Suppressor macrophage treated with lipopolysaccharide for 4 hours (primary cell): Measurements from ENCODE around the gene CCL25.
A peak's percentile ranks its signal among the peaks of the same experiment; 100 is the strongest.
"Not testable (repeated sequence)": the region's sequence is repeated elsewhere in the genome, so short reads cannot be mapped to it uniquely, and the experiment has no call there.

ENCODE experiments used
- DNase-seq: peaks from one replicate; pipeline ENCODE4 v3.0.0-alpha.2; 2020

CCL25 gene, protein sequence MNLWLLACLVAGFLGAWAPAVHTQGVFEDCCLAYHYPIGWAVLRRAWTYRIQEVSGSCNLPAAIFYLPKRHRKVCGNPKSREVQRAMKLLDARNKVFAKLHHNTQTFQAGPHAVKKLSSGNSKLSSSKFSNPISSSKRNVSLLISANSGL

DNA sequence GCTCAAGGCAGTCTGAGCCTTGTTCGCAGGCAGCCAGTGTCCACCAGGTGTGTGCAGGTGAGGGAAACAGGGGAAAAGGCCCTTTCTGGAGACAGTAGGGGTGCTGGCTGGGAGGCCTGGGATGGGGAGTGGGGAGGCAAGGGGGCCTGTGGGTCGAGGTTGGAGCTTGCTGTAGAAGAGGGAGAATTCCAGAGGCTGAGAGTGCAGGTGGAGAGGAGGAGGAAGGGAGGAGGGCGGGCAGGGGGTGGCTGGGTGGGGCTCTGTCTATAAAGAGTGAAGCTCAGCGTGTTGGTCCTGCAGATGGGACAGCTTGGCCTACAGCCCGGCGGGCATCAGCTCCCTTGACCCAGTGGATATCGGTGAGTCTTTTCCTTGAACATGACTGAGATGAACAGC is at the start of gene CCL25:
Gene CCL25, plus strand, starts transcription at position 297 of the 396 bp plus-strand sequence. CDS start 290 bp downstream, outside the sequence.
- no peak for DNase-seq

DNA sequence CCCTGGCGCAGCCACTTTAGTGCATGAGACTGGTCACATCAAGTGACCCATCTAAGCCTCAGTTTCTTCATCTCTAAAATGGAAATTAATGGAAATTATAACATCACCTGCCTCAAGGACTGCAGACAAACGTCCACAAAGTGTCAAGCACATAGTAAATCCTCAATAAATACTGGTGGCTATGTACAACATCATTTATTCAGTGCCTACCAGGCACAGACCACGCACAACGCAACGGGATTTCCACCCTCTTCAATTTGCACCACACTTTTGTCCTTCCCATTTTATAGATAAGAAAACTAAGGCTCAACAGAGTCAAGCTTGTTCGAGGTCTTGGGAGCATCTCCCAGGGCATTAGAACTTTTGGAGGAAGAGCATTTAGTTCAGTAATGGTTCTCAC is 48.6 kb upstream of the CCL25 start:
- DNase-seq = no peak

DNA sequence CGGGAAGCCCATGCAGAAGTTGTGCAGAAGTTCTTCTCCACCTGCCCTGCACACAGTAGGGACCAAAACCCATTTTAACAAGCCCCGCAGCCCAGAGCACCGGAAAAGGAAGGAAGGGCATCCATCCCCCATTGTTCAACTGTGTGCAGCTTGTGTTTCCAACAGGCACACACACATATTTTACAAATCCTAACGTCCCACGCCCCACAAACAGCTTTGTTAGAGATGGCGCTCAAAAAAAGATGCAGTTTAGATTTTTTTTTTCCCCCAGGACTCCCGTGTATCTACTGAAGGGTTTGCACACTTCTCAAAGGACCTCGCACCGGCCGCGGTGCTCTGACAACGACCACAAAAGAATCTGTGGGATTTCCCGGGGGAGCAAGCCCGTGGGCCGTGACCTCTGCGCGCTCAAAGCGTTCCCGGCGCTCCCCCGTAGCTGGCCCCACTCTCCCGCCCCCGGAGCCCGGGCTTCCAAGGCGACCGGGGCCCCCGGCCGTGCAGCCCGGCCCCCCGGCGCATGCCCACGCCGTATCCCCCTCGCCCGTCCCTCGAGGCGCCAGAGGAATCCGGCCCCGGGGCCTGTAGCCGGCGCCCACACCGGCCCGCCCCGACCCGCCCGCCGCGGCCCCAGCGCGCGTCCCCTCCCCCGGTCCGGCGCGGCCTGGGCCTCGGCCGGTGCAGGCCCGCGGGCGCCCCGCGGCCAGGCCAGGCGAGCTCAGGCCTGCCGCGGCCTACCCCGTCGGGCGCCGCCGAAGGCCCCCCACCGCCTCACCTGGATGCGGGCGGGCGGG is 47.6 kb upstream of the CCL25 start:
- DNase-seq = peak; percentile 12

DNA sequence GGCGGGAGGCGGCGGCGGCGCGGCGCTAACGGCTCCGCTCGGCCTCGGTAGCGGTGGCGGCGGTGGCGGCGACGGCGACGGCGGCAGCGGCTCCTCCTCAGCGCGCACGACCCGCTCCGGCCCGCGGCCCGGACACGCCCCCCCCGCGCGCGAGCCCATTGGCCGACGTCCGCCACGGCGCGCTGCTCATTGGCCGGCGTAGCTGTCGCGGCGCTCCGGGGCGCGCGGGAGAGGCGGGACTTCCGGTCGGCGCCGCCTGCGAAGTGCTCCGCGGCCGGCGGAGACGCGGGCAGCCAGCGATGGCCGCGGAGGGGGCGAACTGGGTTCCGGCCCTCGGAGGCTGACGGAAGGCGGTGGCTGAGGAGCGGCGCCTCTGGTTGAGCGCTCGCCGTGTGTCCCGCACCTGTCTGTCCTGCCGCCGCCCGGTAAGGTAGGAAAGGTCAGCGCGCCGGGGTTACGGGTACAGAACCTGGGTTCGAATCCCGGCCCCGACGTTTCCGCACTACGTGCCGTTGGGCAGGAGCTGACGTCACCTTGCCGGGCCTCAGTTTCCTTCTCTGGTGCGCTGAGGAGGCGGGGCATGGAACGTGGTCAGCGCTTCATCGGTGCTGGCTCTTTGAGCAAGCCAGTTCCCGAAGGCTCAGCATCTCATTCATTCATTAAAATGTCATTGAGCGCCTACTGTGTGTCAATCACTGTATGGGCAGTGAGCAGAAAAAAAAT is 46.9 kb upstream of the CCL25 start, which contains the start of gene ELAVL1:
Gene ELAVL1, minus strand, starts transcription at position 108 of the 723 bp plus-strand sequence. CDS start 13,826 bp downstream, outside the sequence.
- DNase-seq = peak; percentile 97

DNA sequence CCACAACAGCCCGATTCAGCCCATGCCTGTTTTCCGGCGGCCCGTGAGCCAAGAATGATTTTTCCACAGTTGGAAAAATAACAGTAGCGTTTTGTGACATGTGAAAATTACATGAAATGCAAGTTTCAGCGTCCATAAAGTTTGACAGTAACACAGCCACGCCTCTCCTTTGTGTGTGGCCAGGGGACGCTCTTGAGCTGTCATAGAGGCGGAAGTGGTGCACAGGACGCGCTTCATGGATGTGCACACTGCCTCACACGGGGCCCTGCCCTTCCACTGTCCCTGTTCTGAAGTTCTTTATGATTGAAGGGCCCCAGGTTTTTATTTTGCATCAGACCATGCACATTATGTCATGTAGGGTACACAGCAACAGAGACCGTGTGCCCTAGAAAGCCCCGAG is 34.8 kb upstream of the CCL25 start:
- peak; percentile 39 for DNase-seq

DNA sequence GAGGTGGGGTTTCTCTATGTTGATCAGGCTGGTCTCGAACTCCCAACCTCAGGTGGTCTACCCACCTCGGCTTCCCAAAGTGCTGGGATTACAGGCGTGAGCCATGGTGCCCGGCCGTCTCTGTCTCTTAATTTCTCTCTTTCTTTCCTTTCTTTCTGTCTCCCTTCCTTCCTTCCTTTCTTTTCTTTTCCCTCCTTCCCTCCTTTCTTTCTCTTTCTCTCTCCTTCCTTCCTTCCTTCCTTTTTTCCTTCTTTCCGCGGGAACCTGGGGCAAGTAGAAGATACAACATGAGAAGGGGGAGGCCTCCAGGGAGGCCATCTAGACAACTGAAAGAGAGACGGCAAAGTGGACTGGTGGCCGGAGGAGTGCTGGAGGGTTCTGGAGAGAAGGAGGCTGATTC is 31.9 kb upstream of the CCL25 start:
- no peak for DNase-seq

DNA sequence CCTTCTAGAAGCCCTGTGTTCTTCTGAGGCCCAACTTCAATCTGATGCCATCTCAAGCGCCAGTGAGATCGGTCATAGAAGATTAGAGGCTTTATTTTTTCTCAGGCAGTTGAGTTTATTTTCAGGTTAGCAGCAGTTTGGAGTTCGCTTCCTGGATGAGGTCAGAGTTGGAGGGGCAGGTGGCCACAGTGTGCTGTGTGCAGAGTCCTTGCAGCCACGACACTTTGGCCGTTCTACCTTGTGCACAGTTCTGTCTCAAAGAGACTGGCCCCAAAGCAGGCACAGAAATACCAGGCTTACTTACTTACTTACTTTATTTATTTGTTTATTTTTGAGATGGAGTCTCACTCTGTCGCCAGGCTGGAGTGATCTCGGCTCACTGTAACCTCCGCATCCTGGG is 31.2 kb upstream of the CCL25 start:
- DNase-seq = no peak

DNA sequence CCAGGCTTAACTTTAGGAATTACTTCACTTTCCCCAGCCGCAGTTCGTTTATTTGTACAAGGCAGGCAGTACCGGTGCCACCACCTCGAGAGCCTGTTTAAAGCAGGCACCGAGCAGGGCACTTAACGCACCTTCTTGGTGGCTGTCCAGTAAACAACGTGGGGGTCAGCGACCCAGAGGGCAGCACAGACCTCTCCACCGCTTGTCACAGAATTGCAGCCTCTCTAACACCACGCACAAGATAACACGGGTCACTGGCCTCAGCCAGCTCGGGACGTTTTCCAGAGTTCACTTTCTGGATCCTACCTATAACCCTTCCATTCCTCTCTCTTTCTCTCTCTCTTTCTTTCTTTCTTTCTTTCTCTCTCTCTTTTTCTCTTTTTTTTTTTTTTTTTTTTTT is 30.3 kb upstream of the CCL25 start:
- no peak for DNase-seq

DNA sequence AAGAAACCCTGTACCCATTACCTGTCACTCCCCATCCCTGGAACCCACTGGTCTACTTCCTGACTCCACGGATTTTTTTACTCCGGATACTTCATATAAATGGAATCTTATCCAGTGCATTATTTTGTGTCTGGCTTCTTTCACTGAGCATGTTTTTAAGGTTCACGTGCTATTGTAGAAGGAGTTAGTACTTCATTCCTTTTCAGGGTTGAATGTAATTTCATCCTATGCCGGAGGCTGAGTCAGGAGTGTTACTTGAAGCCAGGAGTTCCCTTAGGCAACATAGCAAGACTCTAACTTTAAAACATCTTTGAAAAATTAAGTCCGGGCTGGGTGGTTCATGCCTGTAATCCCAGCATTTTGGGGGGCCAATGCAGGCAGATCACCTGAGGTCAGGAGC is 29.2 kb upstream of the CCL25 start:
- no peak for DNase-seq

DNA sequence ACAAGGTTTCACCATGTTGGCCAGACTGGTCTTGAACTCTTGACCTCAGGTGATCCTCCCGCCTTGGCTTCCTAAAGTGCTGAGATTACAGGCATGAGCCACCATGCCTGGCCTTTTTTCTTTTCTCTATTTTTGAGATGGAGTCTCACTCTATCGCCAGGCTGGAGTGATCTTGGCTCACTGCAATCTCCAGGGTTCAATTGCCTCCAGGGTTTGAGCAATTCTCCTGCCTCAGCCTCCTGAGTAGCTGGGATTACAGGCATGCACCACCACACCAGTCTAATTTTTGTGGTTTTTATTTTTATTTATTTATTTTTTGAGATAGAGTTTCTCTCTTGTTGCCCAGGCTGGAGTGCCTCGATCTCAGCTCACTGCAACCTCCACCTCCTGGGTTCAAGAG is 28.3 kb upstream of the CCL25 start:
- not testable (repeated sequence) for DNase-seq

DNA sequence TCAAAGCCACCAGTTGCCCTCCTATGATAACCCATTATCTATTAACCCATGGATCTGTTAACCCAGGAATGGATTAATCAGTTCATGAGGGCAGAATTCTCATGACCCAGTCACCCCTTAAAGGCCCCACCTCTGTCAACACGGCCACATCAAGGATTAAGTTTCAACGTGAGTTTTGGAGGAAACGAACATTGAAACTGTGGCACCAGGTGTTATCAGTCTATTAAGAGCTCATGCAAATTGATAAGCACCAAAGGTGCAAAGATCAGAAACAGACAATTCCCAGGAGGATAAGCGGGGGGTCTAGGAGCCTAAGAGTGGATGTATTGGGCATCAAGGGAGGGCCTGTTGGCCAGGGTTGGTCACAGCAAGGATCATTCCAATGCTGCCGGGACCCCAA is 27.2 kb upstream of the CCL25 start:
- DNase-seq = no peak

DNA sequence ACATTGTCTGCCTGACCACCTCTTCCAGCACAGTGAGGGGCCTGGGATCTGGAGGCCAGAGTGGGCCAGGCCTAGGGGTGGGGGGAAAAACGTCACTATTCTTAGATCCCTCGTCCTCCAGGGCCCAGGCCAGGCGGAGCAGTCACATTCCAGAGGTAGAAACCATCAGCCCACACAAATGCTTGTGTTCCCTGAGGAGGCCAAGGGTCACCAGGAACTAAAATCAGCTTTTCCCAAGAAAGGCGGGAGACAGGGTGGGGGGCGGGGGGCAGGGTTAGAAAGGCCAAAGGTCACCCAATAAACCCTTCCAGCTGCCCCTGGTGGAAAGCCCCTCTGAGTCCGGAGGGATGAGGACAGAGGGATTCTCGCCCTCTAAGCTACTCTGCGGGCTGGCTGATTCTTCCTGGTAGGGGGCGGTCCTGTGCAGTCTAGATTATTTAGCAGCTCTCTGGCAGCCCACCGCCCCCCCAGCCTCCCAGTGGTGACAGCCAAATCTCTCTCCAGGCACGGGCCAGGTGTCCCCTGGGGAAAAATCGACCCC is 23.5 kb upstream of the CCL25 start:
- DNase-seq = no peak

DNA sequence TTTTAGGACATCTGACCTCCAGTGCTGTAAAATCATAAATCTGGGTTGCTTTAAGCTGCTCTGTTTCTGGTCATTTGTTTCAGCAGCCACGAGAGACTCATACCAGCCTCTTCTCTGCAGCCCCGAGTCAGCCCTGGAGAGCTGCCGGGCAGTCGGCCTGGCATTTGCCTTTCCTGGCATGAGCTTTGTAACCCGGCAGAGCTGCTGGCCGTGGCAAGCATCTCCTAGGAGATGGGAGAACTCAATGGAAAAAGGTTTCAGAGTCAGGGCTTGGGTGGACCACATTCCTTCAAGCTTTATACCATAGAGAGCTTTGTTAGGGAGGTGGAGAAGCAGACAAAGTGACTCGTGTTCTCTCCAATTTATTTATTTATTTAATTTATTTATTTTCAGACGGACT is 21.6 kb upstream of the CCL25 start:
- DNase-seq = no peak

DNA sequence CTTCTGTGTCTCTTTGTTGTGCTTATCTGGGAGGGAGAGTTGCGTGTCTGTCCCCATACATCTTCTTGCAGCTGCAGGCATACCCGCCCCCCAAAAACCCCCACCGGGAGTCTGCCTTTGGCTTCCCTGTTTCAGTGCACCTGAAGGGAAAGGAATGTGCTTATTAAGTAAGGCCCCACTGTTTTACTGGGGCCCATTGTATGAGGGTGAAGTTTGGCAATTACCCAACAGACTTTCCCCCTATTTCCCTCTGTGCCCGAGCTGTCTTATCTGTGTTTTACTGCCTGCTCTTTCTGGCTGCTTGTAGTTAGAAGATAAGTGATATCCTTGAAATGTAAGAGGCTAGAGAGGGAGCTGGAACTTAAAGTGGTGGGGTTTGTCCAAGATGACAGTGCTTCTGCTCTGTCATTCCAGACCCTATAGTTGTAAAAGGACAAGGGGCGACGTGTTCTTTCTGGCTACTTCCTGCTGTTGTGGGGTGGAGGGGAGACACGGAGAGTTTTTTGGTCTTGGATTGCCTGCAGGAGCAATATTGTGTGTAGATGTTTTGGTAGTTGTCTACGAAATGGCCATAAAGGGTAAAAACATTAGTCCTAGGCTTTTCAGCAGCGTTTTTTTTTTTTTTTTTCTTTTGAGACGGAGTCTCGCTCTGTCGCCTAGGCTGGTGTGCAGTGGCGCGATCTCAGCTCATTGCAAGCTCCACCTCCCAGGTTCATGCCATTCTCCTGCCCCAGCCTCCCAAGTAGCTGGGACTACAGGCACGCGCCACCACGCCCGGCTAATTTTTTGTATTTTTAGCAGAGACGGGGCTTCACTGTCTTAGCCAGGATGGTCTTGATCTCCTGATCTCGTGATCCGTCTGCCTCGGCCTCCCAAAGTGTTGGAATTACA is 19.0 kb upstream of the CCL25 start:
- DNase-seq = not testable (repeated sequence)

DNA sequence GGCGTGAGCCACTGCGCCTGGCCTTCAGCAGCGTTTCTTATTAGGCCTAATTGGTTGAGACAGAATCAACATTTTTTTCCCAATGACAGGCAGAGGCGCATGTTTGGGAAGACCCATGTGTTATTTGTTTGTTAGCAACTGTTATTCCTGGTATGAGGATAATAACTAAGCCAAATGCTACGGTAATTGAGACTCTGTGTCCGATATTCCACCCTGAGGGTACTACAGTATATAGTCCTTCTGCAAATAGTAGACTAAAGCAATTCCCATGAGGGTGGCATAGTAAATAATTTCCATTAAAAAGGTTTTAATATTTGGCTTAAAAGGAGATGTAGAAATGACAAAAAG is 18.4 kb upstream of the CCL25 start:
- no peak for DNase-seq

DNA sequence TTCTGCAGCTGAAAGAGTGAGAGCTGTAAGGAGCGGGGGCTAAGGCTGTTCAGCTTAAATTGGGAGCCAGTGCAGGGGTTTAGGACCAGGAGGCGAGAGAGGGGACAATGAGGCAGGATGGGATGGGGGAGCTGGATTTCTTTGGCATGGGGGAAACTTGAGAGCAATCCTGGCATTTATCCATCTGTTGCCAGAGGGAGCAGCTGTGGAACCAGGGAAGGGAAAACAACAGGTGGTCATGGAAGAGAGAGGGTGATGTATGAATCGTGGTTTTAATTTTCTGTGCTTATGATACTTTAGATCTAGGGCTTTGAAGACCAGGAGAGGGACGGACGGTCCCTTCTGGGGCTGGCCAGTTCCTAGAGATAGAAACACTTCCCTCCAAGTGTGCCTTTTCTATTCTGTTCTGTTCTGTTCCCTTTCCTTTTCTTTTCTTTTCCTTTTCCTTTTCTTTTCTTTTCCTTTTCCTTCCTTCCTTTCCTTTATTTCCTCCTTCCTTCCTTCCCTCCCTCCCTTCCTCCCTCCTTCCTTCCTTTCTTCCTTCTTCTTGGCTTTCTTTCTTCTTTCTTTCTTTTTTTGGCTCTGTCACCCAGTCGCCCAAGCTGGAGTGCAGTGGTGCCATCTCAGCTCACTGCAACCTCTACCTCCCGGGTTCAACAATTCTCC is 16.0 kb upstream of the CCL25 start:
- no peak for DNase-seq

DNA sequence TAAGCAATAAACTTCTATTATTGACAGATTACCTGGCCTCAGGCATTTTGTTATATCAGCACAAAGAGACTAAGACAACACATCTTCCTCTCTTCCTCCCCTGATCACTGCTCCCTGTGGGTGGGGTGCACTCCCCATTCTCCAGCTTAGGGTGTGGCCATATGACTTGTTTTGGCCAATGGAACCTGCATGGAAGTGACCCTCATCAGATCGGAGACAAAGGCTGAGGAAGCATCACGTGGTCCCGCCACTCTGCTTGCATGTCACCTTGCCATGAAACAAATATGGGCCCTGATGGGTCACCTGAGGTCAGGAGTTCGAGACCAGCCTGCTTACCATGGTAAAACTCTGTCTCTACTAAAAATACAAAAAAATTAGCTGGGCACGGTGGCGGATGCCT is 13.7 kb upstream of the CCL25 start:
- no peak for DNase-seq

DNA sequence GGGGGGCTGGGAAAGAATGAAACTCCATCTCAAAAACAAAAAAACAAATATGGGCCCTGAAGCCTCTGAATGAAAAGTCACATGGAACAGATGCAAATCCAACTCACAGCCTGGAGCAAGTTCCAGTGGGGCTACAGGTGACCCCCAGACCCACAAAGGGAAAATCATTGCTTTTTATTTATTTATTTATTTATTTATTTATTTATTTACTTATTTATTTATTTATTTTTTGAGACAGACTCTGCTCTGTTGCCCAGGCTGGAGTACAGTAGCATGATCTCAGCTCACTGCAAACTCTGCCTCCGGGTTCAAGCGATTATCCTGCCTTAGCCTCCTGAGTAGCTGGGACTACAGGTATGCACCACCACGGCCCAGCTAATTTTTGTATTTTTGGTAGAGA is 13.3 kb upstream of the CCL25 start:
- no peak for DNase-seq

DNA sequence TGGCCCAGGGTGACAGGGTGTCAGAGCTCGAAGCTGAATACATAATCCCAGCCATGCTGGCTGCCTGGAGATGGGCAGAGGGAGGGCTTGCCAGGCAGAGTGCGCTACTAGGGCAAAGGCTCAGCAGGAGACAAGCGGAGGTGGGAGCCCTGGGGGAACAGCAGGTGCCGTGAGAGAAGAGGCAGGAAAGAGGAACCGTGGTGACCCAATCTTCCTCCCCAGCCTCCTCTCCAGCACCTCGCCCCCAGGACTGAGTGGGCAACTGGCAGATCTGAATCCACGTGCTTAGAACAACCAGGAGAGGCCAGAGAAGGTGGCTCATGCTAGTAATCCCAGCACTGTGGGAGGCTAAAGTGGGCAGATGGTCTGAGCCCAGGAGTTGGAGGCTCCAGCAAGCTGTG is 11.0 kb upstream of the CCL25 start:
- no peak for DNase-seq

DNA sequence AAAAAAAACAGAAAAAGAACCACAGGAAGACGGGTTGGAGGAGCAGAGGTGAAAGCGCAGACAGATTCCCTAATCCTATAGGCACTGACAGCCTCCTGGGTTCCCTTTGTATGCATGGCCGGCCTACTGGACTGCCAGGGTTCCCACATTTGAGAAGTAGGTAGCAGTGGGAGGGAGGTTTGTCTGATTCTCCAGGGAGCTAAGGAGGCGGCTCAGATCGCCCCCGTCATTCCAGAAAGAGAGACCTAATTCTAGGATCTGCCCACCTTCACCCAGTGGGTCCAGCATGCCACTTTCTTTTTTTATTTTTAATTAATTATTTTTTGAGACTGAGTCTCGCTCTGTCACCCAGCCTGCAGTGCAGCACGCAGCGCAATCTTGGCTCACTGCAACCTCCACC is 9.7 kb upstream of the CCL25 start:
- DNase-seq = no peak

DNA sequence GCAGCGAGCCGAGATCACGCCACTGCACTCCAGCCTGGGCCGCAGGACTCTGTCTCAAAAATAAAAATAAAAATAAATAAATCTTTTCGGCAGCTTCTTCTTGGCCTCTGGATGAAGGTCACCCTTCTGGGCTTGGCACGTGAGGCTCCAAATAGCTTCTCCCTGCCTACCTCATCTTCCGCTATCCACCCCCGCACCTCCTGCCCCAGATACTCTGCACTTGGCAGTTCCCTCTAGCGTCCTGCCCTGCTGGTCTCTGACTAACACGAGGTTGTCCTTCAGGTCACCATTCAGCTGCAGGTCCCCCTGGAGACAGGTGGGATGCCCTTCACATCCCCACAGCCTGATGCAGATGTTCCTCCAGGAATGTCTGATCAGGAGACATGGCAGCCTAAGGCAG is 8.5 kb upstream of the CCL25 start:
- DNase-seq = no peak

DNA sequence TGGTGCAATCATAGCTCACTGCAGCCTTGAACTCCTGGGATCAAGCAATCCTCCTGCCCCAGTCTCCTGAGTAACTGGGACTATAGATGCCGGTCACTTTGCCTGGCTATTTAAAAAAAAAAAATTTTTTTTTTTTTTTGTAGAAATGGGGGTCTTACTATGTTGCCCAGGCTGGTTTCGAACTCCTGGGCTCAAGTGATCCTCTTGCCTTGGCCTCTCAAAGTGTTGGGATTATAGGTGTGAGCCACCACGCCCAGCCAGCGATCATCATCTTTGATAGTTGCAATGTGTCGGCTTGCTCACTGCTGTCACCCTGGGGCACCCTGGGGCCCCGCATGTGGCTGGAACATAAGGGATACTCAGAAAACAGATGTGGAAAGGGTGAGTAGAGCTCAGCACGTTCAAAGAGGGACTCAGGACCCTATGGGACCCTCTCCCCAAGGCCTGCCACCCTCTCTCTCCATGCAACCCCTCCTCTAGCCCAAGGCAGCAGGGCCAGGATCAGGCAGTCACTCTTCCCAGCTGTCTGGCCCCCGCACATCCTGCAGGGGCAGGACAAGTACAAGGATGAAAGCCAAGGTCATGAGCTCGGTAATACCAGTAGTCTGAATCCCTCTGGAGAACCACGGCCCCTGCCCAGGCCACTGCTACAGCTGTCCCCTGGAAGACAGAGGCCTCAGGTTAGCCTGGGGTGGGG is 6.5 kb upstream of the CCL25 start:
- DNase-seq = no peak
